ENCODE measurements around the gene EPN2.

Gene EPN2

DNA sequence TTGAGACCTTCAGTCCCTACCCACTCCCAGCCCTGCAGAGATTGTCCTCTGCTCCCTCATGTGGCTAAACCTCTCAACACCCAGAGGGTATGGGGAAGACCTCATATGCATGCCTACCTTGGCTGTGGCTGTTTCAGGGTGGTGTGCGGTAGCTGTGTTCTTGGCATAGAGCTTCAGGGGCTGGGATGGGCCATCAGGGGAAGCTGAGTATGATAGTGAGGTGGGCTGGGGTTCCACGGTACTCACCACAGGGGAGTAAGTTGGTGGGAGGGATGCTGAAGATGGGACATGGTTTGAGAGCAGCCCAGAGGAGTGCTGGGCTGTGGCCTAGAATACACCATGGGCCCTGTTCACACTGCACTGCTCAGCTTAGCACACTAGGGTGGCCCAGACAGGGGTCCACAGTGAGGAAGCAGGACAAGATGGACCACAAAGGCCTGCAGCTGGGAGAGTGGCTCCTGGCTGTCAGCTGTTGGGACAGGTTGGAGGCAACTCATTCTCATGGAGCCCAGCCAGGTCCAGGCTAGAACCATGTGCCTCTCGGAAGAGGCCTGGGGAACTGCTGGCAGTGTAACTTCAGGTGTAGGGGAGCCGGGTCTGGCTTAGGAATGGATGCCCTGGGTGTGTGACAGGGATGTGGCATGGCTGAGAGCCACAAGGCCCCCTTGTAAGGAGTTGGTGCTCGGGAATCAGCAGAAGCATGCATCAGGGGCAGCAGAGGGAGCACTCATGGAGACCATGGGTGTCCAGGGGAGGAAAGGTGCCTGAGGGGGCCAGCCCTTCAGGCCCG is 146.7 kb downstream of the EPN2 start:
- no peak for DNase-seq

DNA sequence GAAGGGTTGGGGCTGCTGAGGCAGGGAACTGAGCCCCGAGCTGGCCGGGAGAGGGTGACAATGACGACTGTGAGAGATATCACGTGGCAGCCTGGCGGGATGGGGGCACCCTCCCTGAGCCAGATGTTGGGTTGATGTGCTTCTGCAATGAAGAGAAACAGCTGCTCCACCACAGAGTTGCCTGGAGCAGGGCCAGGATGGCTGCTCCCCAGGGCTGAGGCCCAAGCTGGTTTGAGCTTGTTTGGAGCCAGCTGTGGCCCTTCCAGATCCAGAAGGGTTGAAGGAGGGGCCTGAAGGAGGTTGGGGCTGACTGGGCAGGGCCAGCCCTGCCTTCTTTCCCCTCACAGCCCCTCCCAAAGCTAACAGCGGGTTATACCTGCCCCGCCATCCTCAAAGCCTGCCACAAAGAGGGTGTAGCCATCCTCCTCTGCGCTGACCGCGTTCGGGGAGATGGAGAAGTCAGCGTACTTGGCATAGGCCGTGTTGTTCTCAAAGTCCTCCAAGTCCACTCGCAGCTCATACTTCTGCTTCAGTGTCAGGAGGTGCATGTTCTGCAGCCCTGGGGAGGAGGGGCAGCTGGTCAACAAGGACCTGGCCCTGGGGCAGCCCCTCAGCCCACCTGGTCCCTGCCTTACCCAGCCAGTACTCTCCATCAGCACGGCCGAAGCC is 147.7 kb downstream of the EPN2 start:
- DNase-seq: peak; percentile 76 to 94

DNA sequence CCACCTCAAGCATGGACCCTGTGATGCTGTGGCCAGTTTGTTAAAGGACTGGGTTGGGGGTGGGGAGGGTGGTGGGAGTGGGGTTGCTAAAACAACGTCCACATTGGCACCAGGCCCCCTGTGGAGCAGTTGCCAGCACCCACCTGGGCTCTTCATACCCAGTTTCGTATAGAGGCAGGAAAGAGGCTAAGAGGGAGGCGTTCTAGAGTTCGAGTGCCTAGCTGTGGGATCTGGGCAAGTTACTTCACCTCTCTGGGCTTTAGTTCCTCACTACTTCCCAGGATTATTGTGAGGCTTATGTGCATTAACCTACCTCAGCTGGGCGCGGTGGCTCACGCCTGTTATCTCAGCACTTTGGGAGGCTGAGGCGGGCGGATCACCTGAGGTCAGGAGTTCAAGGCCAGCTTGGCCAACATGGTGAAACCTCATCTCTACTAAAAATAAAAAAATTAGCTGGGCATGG is 148.4 kb downstream of the EPN2 start:
- no peak for DNase-seq
